KMS-11 (cell line): ENCODE data around the gene KLF2.

Source experiments
- H2AFZ ChIP-seq: fragments of 200-600 bp; sonication (generic); 2 replicates; pipeline ENCODE4 v1.6.1; 2016; ENCODE audit warnings: antibody characterized with exemption, mixed run types, low read depth
- H3K27ac ChIP-seq: fragments of 200-600 bp; sonication (generic); 2 replicates; pipeline ENCODE4 v1.6.1; 2016; ENCODE audit warnings: mild to moderate bottlenecking, mixed run types
- H3K27me3 ChIP-seq: fragments of 200-600 bp; sonication (generic); 2 replicates; pipeline ENCODE4 v1.6.1; 2017; ENCODE audit warnings: mild to moderate bottlenecking, low read depth, mixed run types, moderate library complexity; ENCODE audit not compliant: insufficient read depth
- H3K36me3 ChIP-seq: fragments of 200-600 bp; sonication (generic); 2 replicates; pipeline ENCODE4 v1.6.1; 2017; ENCODE audit warnings: mild to moderate bottlenecking, mixed run types; ENCODE audit not compliant: insufficient read depth
- H3K4me1 ChIP-seq: fragments of 200-600 bp; sonication (generic); 2 replicates; pipeline ENCODE4 v1.6.1; 2016; ENCODE audit warnings: mild to moderate bottlenecking, low read depth, mixed run types; ENCODE audit not compliant: poor library complexity, severe bottlenecking
- H3K4me2 ChIP-seq: fragments of 200-600 bp; sonication (generic); 2 replicates; pipeline ENCODE4 v1.7.0; 2016; ENCODE audit warnings: mild to moderate bottlenecking, mixed run types
- H3K4me3 ChIP-seq: fragments of 200-600 bp; sonication (generic); IDR thresholded peaks from 2 replicates; pipeline ENCODE4 v1.6.1; 2017; ENCODE audit warnings: low read depth, low read length, mixed read lengths; ENCODE audit not compliant: insufficient read depth
- H3K79me2 ChIP-seq: fragments of 200-600 bp; sonication (generic); 2 replicates; pipeline ENCODE4 v1.6.1; 2016; ENCODE audit warnings: low read depth, mixed run types; ENCODE audit not compliant: insufficient read depth
- H3K9ac ChIP-seq: fragments of 200-600 bp; sonication (generic); 2 replicates; pipeline ENCODE4 v1.6.1; 2016; ENCODE audit warnings: mild to moderate bottlenecking, mixed run types
- H4K20me1 ChIP-seq: fragments of 200-600 bp; sonication (generic); 2 replicates; pipeline ENCODE4 v1.6.1; 2016; ENCODE audit warnings: mild to moderate bottlenecking, mixed run types; ENCODE audit not compliant: insufficient read depth
- TF ChIP-seq, protein P1 (sequence below): fragments of 200-600 bp; sonication (generic); conservative IDR thresholded peaks from 2 replicates; pipeline ENCODE4 v1.6.1; 2017; ENCODE audit warnings: low read depth, mild to moderate bottlenecking, antibody characterized with exemption, low read length, moderate library complexity, mixed read lengths

Gene KLF2

DNA sequence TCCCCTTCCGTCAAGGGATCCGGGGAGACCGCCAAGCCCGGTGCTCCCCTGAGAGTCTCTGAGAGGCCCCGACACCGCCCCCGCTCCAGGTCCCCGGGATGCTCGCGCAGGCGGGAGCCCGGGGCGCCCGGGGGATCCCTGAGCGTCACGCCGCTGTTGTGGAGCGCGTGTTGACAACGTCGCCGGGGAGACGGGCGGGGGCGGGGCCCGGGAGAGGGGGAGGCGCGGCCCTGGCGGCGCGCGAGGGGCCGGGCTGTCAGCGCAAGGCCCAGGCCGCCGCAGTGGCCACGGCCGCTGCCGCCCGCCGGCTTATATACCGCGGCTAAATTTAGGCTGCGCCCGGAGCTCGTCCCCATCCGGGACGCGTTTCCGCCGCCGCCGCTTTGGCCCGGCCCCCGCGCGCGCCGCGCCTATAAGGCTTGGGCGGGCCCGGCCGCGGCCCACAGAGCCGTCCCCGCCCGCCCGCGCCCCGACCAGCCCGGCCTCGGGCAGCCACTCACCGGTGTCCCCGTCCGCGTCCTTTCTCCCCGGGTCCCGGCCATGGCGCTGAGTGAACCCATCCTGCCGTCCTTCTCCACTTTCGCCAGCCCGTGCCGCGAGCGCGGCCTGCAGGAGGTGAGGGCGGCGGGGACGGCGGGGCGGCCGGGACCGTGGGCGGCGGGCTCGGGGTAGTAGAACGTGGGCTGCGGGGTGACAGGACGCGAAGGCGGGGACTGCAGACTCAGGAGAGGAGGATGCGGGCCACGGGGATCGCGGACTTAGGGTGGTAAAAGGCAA lies at the start of gene KLF2:
TSS of gene KLF2 (plus strand) at position 443 of the 777 bp plus-strand sequence. CDS start at position 541, 98 bp downstream.
- Histone ChIP-seq H3K4me2 (peak within 1 kb of the TSS; percentile 87), H3K27me3 (no peaks in the 10 kb centered on the region; the same call in 1 of the 2 replicates), H3K36me3 (no peaks in the 10 kb centered on the region), H2AFZ (peak within 1 kb of the TSS; percentile 50), H3K4me1 (peaks cover 37% of the 10 kb centered on the region), H3K9ac (peak within 1 kb of the TSS; percentile 71), H3K27ac (peak within 1 kb of the TSS; percentile 49), H4K20me1 (no peaks in the 10 kb centered on the region), H3K79me2 (no peaks in the 10 kb centered on the region), H3K4me3 (no peak within 1 kb of the TSS)
- TF ChIP-seq, protein P1, sequence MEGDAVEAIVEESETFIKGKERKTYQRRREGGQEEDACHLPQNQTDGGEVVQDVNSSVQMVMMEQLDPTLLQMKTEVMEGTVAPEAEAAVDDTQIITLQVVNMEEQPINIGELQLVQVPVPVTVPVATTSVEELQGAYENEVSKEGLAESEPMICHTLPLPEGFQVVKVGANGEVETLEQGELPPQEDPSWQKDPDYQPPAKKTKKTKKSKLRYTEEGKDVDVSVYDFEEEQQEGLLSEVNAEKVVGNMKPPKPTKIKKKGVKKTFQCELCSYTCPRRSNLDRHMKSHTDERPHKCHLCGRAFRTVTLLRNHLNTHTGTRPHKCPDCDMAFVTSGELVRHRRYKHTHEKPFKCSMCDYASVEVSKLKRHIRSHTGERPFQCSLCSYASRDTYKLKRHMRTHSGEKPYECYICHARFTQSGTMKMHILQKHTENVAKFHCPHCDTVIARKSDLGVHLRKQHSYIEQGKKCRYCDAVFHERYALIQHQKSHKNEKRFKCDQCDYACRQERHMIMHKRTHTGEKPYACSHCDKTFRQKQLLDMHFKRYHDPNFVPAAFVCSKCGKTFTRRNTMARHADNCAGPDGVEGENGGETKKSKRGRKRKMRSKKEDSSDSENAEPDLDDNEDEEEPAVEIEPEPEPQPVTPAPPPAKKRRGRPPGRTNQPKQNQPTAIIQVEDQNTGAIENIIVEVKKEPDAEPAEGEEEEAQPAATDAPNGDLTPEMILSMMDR = no peak

DNA sequence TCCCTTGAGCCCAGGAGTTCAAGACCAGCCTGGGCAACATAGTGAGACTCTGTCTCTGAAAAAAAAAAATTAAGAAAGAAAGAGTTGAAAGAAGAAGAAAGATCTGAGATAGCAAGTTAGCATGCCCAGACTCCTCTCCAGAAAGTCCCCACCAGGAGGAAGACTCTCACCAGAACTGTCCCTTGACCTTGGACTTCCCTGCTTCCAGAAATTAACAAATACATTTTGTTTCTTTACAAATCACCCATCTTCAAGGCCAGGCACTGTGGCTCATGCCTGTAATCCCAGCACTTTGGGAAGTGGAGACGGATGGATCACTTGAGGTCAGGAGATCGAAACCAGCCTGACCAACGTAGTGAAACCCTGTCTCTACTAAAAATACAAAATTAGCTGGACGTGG lies 44.3 kb upstream of the KLF2 start:
- TF ChIP-seq, protein P1 = no peak
- Histone ChIP-seq H4K20me1 (no peaks in the 10 kb centered on the region), H3K27ac (no peak overlapping the region), H3K4me3 (no peak overlapping the region), H3K79me2 (no peaks in the 10 kb centered on the region), H2AFZ (no peak overlapping the region), H3K4me1 (no peaks in the 10 kb centered on the region), H3K4me2 (no peak overlapping the region), H3K36me3 (no peaks in the 10 kb centered on the region), H3K27me3 (peaks cover 1% of the 10 kb centered on the region; the same call in 1 of the 2 replicates), H3K9ac (no peak overlapping the region)

DNA sequence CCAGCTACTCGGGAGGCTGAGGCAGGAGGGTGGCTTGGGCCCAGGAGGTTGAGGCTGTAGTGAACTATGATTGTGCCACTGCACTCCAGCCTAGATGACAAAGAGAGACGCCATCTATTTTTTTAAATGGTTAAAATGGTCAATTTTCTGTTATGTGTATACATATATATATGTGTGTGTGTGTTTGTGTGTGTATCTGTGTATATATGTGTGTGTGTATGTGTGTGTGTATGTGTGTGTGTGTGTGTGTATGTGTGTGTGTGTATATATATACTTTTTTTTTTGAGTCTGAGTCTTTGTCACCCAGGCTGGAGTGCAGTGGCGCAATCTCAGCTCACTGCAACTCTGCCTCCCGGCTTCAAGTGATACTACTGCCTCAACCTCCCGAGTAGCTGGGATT lies 42.9 kb upstream of the KLF2 start:
- H3K4me1 ChIP-seq = no peaks in the 10 kb centered on the region
- H3K79me2 ChIP-seq = no peaks in the 10 kb centered on the region
- H3K9ac ChIP-seq = no peak overlapping the region
- no peak overlapping the region for H2AFZ ChIP-seq
- H3K27me3 ChIP-seq = peaks cover 12% of the 10 kb centered on the region
- H3K4me2 ChIP-seq = no peak overlapping the region
- TF ChIP-seq, protein P1 = no peak
- no peak overlapping the region for H3K27ac ChIP-seq
- no peaks in the 10 kb centered on the region for H3K36me3 ChIP-seq
- no peaks in the 10 kb centered on the region for H4K20me1 ChIP-seq
- H3K4me3 ChIP-seq = no peak overlapping the region

DNA sequence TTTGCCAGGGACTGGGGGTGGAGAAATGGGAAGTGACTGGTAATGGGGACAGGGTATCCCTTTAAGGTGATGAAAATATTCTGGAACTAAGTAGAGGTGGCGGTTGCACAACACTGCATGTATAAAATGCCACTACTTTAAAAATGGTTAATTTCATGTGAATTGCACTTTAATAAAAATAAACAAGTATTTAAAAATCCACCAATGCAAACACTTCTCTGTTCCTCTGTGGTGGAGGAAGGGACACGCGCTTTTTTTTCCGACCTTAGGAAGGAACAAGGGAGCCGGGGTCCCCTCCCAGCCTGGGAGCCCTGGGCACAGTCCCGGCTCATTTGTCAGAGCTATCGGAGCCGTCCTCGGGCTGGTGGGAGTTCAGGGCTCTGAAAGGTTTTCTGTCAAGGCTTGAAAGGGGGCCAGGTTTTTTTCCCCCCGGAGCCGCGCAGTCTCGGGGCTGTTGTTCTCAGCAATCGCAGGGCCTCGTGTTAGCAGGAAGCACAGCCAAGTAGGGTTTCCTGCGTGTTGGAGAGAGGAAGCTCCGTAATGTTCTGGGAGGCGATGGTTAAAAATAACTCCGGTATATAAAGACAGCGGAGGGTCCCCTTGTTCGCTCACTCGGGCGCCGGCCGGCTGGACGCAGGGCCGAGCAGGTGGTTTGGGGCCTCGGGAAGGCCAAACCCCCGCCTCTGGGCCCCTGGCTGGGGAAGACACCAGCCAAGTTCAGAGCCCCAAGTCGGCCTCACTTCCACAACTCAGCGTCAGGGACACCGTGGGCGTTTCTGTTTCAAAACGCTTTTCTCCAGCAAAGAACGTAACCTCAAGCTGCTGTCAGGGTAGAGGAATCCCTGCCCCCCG lies 41.2 kb upstream of the KLF2 start:
- H3K27ac ChIP-seq = no peak overlapping the region
- no peaks in the 10 kb centered on the region for H4K20me1 ChIP-seq
- H3K4me1 ChIP-seq = no peaks in the 10 kb centered on the region
- no peak overlapping the region for H3K4me3 ChIP-seq
- H3K79me2 ChIP-seq = no peaks in the 10 kb centered on the region
- no peaks in the 10 kb centered on the region for H3K36me3 ChIP-seq
- H3K4me2 ChIP-seq = no peak overlapping the region
- peaks cover 18% of the 10 kb centered on the region for H3K27me3 ChIP-seq
- H2AFZ ChIP-seq = no peak overlapping the region
- H3K9ac ChIP-seq = no peak overlapping the region
- TF ChIP-seq, protein P1 = no peak
